H1 (cell line): ENCODE measurements around the gene ASTN2. TPM values are rescaled to one million over a fixed set of nuclear protein-coding genes. Genes with fewer than 3 reads are reported as not detected.

ENCODE experiments used
- CTCF ChIA-PET: fragments of 300-600 bp; sonication (Branson Sonifier 250); formaldehyde crosslinking; loops from one replicate; lab custom pipeline; 2021; ENCODE audit not compliant: partially characterized antibody; lab: Charles Lee
- POLR2A ChIA-PET: fragments of 300-600 bp; sonication (Branson Sonifier 250); formaldehyde crosslinking; loops from one replicate; lab custom pipeline; 2021; ENCODE audit warnings: inconsistent platforms; ENCODE audit not compliant: partially characterized antibody; lab: Charles Lee
- DNase-seq, 2 experiments: peaks; one replicate each; pipeline versions ENCODE4 v3.0.0 to v3.0.0-alpha.2; 2010 to 2022; ENCODE audit warnings: low spot score in 2 of 2, low read depth in 1 of 2, mixed read lengths in 1 of 2
- FAIRE-seq: peaks from 2 replicates; lab custom pipeline; 2011; peaks lifted over from hg19 to GRCh38; lab: Jason Lieb, UNC
- H2AFZ ChIP-seq: 2 replicates; pipeline ENCODE4 v1.8.1; 2012; ENCODE audit warnings: low read length, inconsistent platforms
- H2AK5ac ChIP-seq: 2 replicates; pipeline ENCODE4 v1.6.1; 2013; ENCODE audit warnings: low read depth, low read length
- H2BK120ac ChIP-seq: replicated peaks from 2 replicates; pipeline ENCODE3; 2013; ENCODE audit warnings: low read depth, low read length, inconsistent platforms
- H2BK12ac ChIP-seq: 2 replicates; pipeline ENCODE4 v1.6.1; 2013; ENCODE audit warnings: low read depth, low read length
- H2BK15ac ChIP-seq: 2 replicates; pipeline ENCODE4 v1.6.1; 2013; ENCODE audit warnings: low read length
- H2BK20ac ChIP-seq: 2 replicates; pipeline ENCODE4 v1.6.1; 2013; ENCODE audit warnings: low read length
- H2BK5ac ChIP-seq: 2 replicates; pipeline ENCODE4 v1.6.1; 2013; ENCODE audit warnings: low read depth, low read length
- H3K14ac ChIP-seq: 2 replicates; pipeline ENCODE4 v1.6.1; 2013; ENCODE audit warnings: inconsistent platforms; ENCODE audit not compliant: insufficient read length
- H3K18ac ChIP-seq: 2 replicates; pipeline ENCODE4 v1.6.1; 2013; ENCODE audit warnings: low read length; ENCODE audit errors: extremely low read depth
- H3K23ac ChIP-seq: 2 replicates; pipeline ENCODE4 v1.6.1; 2013; ENCODE audit warnings: inconsistent platforms; ENCODE audit not compliant: insufficient read length
- H3K23me2 ChIP-seq: 2 replicates; pipeline ENCODE4 v1.6.1; 2013; ENCODE audit warnings: low read depth, low read length
- H3K27ac ChIP-seq: 2 replicates; pipeline ENCODE4 v1.6.1; 2011; ENCODE audit warnings: low read depth, low read length, inconsistent platforms
- H3K27me3 ChIP-seq, 4 experiments: replicated peaks in 1 of 4; 1 replicate in 1 of 4; 2 replicates in 3 of 4; pipeline versions ENCODE4 v1.6.1 to v1.8.1; 2011 to 2013; ENCODE audit warnings: low read length in 3 of 4, mild to moderate bottlenecking in 3 of 4, inconsistent platforms in 2 of 4, mixed read lengths in 2 of 4, moderate library complexity in 1 of 4; ENCODE audit not compliant: control insufficient read depth in 3 of 4, insufficient read depth in 3 of 4; ENCODE audit errors: extremely low read depth in 1 of 4
- H3K36me3 ChIP-seq, 4 experiments: 2 replicates each; pipeline versions ENCODE4 v1.6.1 to v1.8.1; 2011 to 2013; ENCODE audit warnings: mild to moderate bottlenecking in 4 of 4, low read length in 3 of 4, moderate library complexity in 2 of 4, control low read depth in 1 of 4, inconsistent platforms in 1 of 4; ENCODE audit not compliant: insufficient read depth in 4 of 4, control insufficient read depth in 2 of 4
- H3K4ac ChIP-seq: replicated peaks from 2 replicates; pipeline ENCODE3; 2013; ENCODE audit warnings: low read length, low read depth, mixed read lengths, inconsistent platforms; ENCODE audit not compliant: insufficient read length
- H3K4me1 ChIP-seq, 4 experiments: replicated peaks in 1 of 4; 1 replicate in 1 of 4; 2 replicates in 3 of 4; pipeline versions ENCODE4 v1.6.1 to v1.8.1; 2011 to 2013; ENCODE audit warnings: low read length in 3 of 4, inconsistent platforms in 2 of 4, mixed read lengths in 1 of 4; ENCODE audit not compliant: insufficient read depth in 4 of 4, control insufficient read depth in 3 of 4
- H3K4me2 ChIP-seq, 2 experiments: 2 replicates each; pipeline versions ENCODE4 v1.6.1 to v1.8.1; 2011 to 2013; ENCODE audit warnings: low read depth in 2 of 2, low read length in 2 of 2, control low read depth in 1 of 2, inconsistent platforms in 1 of 2, mild to moderate bottlenecking in 1 of 2; ENCODE audit not compliant: insufficient read depth in 1 of 2
- H3K4me3 ChIP-seq, 4 experiments: fragments of 200-600, 300-600 bp in 1 of 4; sonication (generic), shearing (Covaris generic), sonication (Bioruptor Twin) in 1 of 4; 2 replicates each; pipeline versions ENCODE4 v1.5.1 to v1.8.1; 2011 to 2016; ENCODE audit warnings: low read length in 4 of 4, low read depth in 3 of 4, control low read depth in 2 of 4, inconsistent platforms in 2 of 4, mild to moderate bottlenecking in 2 of 4, mixed read lengths in 1 of 4, moderate library complexity in 1 of 4; ENCODE audit not compliant: insufficient read depth in 2 of 4; ENCODE audit errors: extremely low read depth in 1 of 4
- H3K56ac ChIP-seq: replicated peaks from 2 replicates; pipeline ENCODE3; 2013; ENCODE audit warnings: low read depth, mild to moderate bottlenecking, mixed read lengths, low read length, inconsistent platforms; ENCODE audit not compliant: insufficient read length
- H3K79me1 ChIP-seq: 2 replicates; pipeline ENCODE4 v1.6.1; 2013; ENCODE audit warnings: low read depth, low read length, control low read depth
- H3K79me2 ChIP-seq, 2 experiments: 2 replicates each; pipeline versions ENCODE4 v1.6.1 to v1.8.1; 2012 to 2013; ENCODE audit warnings: low read length in 2 of 2, mild to moderate bottlenecking in 2 of 2, inconsistent platforms in 1 of 2; ENCODE audit not compliant: insufficient read depth in 2 of 2, control insufficient read depth in 1 of 2
- H3K9ac ChIP-seq, 4 experiments: replicated peaks in 1 of 4; 1 replicate in 1 of 4; 2 replicates in 3 of 4; pipeline versions ENCODE4 v1.6.1 to v1.8.1; 2011 to 2013; ENCODE audit warnings: low read depth in 3 of 4, low read length in 3 of 4, control low read depth in 2 of 4, mild to moderate bottlenecking in 2 of 4, moderate library complexity in 2 of 4, inconsistent platforms in 1 of 4; ENCODE audit errors: extremely low read depth in 1 of 4
- H3K9me3 ChIP-seq, 2 experiments: 2 replicates each; pipeline versions ENCODE4 v1.6.1 to v1.8.1; 2012 to 2013; ENCODE audit warnings: mild to moderate bottlenecking in 2 of 2, moderate library complexity in 2 of 2, control low read depth in 1 of 2, inconsistent platforms in 1 of 2, low read depth in 1 of 2, low read length in 1 of 2, mixed read lengths in 1 of 2; ENCODE audit not compliant: insufficient read depth in 2 of 2
- H4K20me1 ChIP-seq, 2 experiments: replicated peaks in 1 of 2; 2 replicates each; pipeline versions ENCODE3 to v1.8.1; 2011 to 2013; ENCODE audit warnings: inconsistent platforms in 2 of 2, low read length in 2 of 2, mild to moderate bottlenecking in 1 of 2; ENCODE audit not compliant: insufficient read depth in 2 of 2, control insufficient read depth in 1 of 2
- H4K5ac ChIP-seq: 2 replicates; pipeline ENCODE4 v1.6.1; 2013; ENCODE audit warnings: low read length, low read depth, mixed read lengths, inconsistent platforms; ENCODE audit not compliant: insufficient read length
- H4K8ac ChIP-seq: 2 replicates; pipeline ENCODE4 v1.8.0; 2013; ENCODE audit warnings: mild to moderate bottlenecking, moderate library complexity, low read length, inconsistent platforms; ENCODE audit not compliant: insufficient read depth; ENCODE audit errors: extremely low read depth
- H4K91ac ChIP-seq: replicated peaks from 2 replicates; pipeline ENCODE3; 2013; ENCODE audit warnings: low read length, mixed read lengths, inconsistent platforms; ENCODE audit not compliant: insufficient read length
- CBX5 ChIP-seq: fragments of 300-800, 300-1000 bp; sonication (generic); IDR thresholded peaks from 2 replicates; pipeline ENCODE4 v1.7.1; 2016; ENCODE audit warnings: antibody characterized with exemption, low read length, low read depth
- HDAC2 ChIP-seq, 2 experiments: fragments of 300-600 bp in 1 of 2; sonication (generic) in 1 of 2; IDR thresholded peaks; 2 replicates each; pipeline ENCODE4 v1.6.1; 2011 to 2012; ENCODE audit warnings: low read depth in 2 of 2, low read length in 2 of 2, mild to moderate bottlenecking in 2 of 2, moderate library complexity in 2 of 2, borderline replicate concordance in 1 of 2, inconsistent platforms in 1 of 2
- KDM1A ChIP-seq: fragments of 200-600, 300-600 bp; sonication (generic); IDR thresholded peaks from 2 replicates; pipeline ENCODE4 v1.7.1; 2016; ENCODE audit warnings: mild to moderate bottlenecking, low read length, borderline replicate concordance
- MAFK ChIP-seq: IDR thresholded peaks from 2 replicates; pipeline ENCODE4 v1.6.1; 2012; ENCODE audit warnings: low read depth, mild to moderate bottlenecking, improper control_type of control experiment, low read length
- polyA plus RNA-seq, 7 experiments: library from polyadenylated mRNA; depleted of rRNA in 3 of 7; stranded (reverse) in 5 of 7; unstranded in 2 of 7; fragments of >200 nt in 5 of 7; fragments of 200-250 nt in 2 of 7; gene quantifications; 1 replicate in 5 of 7; 2 replicates in 1 of 7; 4 replicates in 1 of 7; pipeline versions ENCODE4 v1.2.1 to v1.2.3, GENCODE V29; 2011 to 2013; ENCODE audit warnings: missing spikeins in 2 of 7, mixed read lengths in 2 of 7
- total RNA-seq: library from RNA; stranded (reverse); fragmentation: NEBNext Ultra II Directional; extraction: Animal tissue kit (Norgen Biotek cat#: 25700); gene quantifications from 2 replicates; pipeline ENCODE4 v1.2.1, GENCODE V29; 2021

ASTN2 gene
- total and polyA plus RNA-seq, 2 of the 8 experiments (the other 6 are each of a cell fraction or from before 2014, with no cell fraction given): 8.2 to 13.7 TPM

DNA sequence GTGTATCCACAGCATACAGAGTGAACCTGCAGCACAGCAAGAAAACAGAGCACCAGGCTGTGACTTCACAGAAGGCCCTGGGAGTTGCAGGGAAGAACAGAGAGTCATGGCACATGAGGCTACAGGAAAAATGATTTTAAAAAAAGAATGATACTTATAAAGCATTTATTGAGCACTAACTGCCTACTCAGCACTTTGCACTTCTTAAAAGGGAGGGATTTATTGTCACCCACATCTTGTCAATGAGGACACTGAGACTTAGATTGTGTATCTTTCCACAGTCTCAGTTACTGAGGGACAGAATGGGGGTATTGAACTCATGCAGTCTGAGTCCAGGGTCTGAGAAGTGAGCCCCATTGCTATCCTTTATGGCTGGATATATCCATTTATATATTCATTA lies 972.3 kb downstream of the ASTN2 start:
- H2BK120ac ChIP-seq: no peak overlapping the region
- no peak for DNase-seq
- H3K36me3 ChIP-seq: no peaks in the 10 kb centered on the region; a peak in 2 of 8 replicates
- H3K27ac ChIP-seq: no peak overlapping the region
- H3K9me3 ChIP-seq: no peaks in the 10 kb centered on the region
- H2BK15ac ChIP-seq: no peak overlapping the region
- no peak for FAIRE-seq
- H3K79me2 ChIP-seq: no peaks in the 10 kb centered on the region
- TF ChIP-seq MAFK (peak; percentile 64; the same call in 1 of the 2 replicates), CBX5 (no peak), HDAC2 (IDR thresholded peaks at IDR 0.05; ENCODE audit: borderline replicate concordance in 1 of 2, low read depth in 2 of 2, low read length in 2 of 2) (no peak), KDM1A (no peak)
- H3K18ac ChIP-seq: no peak overlapping the region
- H3K79me1 ChIP-seq: no peaks in the 10 kb centered on the region
- H4K91ac ChIP-seq: no peak overlapping the region
- H3K27me3 ChIP-seq: no peaks in the 10 kb centered on the region
- H2BK12ac ChIP-seq: no peak overlapping the region
- no peak overlapping the region for H3K4me2 ChIP-seq
- no peak overlapping the region for H3K9ac ChIP-seq
- POLR2A ChIA-PET: no interaction called here
- H3K56ac ChIP-seq: no peak overlapping the region
- no peak overlapping the region for H2BK20ac ChIP-seq
- H3K4me1 ChIP-seq: no peaks in the 10 kb centered on the region
- H4K20me1 ChIP-seq: no peaks in the 10 kb centered on the region
- H4K5ac ChIP-seq: no peak overlapping the region
- no peak overlapping the region for H3K4me3 ChIP-seq
- no peak overlapping the region for H3K4ac ChIP-seq
- no peak overlapping the region for H2AK5ac ChIP-seq
- no peak overlapping the region for H2AFZ ChIP-seq
- CTCF ChIA-PET: no interaction called here
- H2BK5ac ChIP-seq: no peak overlapping the region
- no peak overlapping the region for H3K23ac ChIP-seq
- H3K14ac ChIP-seq: no peak overlapping the region
- H4K8ac ChIP-seq: no peak overlapping the region
- no peaks in the 10 kb centered on the region; the same call in none of the 2 replicates for H3K23me2 ChIP-seq
